ENCODE measurements around the gene SSR2. TPM values are rescaled to one million over a fixed set of nuclear protein-coding genes. Genes with fewer than 3 reads are reported as not detected.

SSR2 gene
- total RNA-seq, 1 experiment from 2014 or later: 198 TPM

DNA sequence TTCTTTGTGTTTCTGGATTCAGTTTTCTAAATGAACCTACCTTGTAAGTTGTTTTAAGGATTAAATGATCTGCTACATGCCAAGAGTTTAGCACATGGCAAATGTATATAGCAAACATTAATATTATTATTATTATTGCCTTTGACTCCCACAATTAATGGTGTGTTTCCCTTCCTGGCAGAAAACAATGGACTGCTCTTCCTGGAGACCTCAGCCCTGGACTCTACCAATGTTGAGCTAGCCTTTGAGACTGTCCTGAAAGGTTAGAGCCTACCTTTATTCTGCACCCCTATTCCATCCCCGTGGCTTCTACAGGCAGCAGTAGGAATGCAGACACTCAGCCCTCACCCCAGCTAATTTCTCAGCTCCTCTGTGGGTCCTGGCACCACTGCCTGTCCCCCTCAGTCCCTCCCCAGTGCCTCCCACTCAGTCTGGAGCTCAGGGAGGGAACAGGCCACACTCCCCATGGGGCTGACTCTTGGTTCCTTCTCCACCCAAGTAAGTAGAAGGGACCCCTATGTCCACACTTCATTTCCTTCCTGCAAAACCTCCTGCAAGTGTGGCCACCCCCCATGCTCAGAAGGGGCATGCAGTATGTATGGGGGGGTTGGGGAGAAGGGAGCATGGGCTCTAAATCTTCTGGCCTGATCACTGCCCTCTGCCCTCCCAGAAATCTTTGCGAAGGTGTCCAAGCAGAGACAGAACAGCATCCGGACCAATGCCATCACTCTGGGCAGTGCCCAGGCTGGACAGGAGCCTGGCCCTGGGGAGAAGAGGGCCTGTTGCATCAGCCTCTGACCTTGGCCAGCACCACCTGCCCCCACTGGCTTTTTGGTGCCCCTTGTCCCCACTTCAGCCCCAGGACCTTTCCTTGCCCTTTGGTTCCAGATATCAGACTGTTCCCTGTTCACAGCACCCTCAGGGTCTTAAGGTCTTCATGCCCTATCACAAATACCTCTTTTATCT lies 49.0 kb upstream of the SSR2 start:
- TF ChIP-seq, protein P1, sequence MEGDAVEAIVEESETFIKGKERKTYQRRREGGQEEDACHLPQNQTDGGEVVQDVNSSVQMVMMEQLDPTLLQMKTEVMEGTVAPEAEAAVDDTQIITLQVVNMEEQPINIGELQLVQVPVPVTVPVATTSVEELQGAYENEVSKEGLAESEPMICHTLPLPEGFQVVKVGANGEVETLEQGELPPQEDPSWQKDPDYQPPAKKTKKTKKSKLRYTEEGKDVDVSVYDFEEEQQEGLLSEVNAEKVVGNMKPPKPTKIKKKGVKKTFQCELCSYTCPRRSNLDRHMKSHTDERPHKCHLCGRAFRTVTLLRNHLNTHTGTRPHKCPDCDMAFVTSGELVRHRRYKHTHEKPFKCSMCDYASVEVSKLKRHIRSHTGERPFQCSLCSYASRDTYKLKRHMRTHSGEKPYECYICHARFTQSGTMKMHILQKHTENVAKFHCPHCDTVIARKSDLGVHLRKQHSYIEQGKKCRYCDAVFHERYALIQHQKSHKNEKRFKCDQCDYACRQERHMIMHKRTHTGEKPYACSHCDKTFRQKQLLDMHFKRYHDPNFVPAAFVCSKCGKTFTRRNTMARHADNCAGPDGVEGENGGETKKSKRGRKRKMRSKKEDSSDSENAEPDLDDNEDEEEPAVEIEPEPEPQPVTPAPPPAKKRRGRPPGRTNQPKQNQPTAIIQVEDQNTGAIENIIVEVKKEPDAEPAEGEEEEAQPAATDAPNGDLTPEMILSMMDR (IDR thresholded peaks at IDR 0.05; ENCODE audit: insufficient read depth in 1 of 2, low read depth in 1 of 2, low read length in 1 of 2, severe bottlenecking in 1 of 2, unreplicated experiment in 1 of 2): no peak
- H3K36me3 ChIP-seq (ENCODE audit: control insufficient read depth, insufficient read depth, low read length): peaks cover 4% of the 10 kb centered on the region; the same call in 1 of the 2 replicates
- Mint-ChIP-seq H3K27me3 (ENCODE audit: insufficient read depth, unreplicated experiment) (no peaks in the 10 kb centered on the region), H3K9me3 (ENCODE audit: unreplicated experiment) (no peaks in the 10 kb centered on the region), H3K36me3 (ENCODE audit: insufficient read depth, unreplicated experiment) (peaks cover 72% of the 10 kb centered on the region), H3K4me3 (ENCODE audit: unreplicated experiment) (no peak overlapping the region), H3K4me1 (ENCODE audit: low read depth, unreplicated experiment) (peaks cover 6% of the 10 kb centered on the region), H3K27ac (ENCODE audit: unreplicated experiment) (no peak overlapping the region)
- H3K4me3 ChIP-seq (ENCODE audit: low read depth, low read length): no peak overlapping the region
- DNase-seq: no peak
- no peaks in the 10 kb centered on the region for H3K4me1 ChIP-seq
- H3K27me3 ChIP-seq (replicated peaks; ENCODE audit: control insufficient read depth, insufficient read depth, low read length): no peaks in the 10 kb centered on the region
- POLR2A ChIA-PET: no interaction called here
- intact Hi-C loops (cut with micrococcal nuclease; ENCODE audit: unreplicated experiment): loop anchor here (5.0 kb wide), 1 partner anchor 62 kb away; no protein-coding TSS in a partner anchor
- CTCF ChIA-PET: no interaction called here
- BruUV-seq (replicated peaks): no TSS peak
- no peaks in the 10 kb centered on the region for H3K9me3 ChIP-seq

DNA sequence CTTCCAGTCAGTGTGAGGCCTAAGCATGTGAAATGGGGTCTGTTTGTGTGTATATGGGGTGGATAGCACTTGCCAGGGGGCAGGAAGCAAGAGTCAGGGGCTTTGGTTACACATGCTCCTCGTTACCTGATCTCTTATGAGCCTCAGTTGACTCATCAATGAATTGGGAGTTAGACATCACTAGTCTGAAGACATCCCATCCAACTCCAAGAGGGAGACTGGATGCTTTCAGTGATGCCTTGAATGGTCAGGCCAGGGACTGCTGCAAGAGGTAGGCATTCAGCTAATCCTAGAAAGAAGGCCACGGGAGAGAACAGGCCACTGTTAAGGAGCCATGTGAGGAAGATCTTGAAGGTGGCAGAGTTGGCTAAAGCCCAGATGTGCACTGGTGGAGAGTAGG lies 46.5 kb upstream of the SSR2 start:
- TF ChIP-seq, protein P1 (IDR thresholded peaks at IDR 0.05; ENCODE audit: insufficient read depth in 1 of 2, low read depth in 1 of 2, low read length in 1 of 2, severe bottlenecking in 1 of 2, unreplicated experiment in 1 of 2): no peak
- peaks cover 74% of the 10 kb centered on the region for H3K36me3 Mint-ChIP-seq (ENCODE audit: insufficient read depth, unreplicated experiment)

DNA sequence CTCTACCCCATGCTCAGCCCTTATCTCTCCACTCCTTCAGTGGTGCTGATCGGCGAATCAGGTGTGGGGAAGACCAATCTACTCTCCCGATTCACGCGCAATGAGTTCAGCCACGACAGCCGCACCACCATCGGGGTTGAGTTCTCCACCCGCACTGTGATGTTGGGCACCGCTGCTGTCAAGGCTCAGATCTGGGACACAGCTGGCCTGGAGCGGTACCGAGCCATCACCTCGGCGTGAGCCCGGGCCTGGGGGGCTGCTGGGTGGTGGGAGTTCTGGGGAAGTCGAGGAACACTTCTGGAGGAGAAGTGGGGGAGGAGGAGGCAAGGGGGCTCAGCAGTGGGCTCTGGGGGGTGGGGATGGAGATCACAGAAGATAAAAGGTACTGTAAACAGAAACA lies 45.1 kb upstream of the SSR2 start:
- intact Hi-C loops (cut with micrococcal nuclease; ENCODE audit: unreplicated experiment): loop anchor here (5.0 kb wide), 1 partner anchor 59 kb away; no protein-coding TSS in a partner anchor
- Mint-ChIP-seq H3K4me1 (ENCODE audit: low read depth, unreplicated experiment) (peaks cover 8% of the 10 kb centered on the region), H3K27me3 (ENCODE audit: insufficient read depth, unreplicated experiment) (no peaks in the 10 kb centered on the region), H3K4me3 (ENCODE audit: unreplicated experiment) (no peak overlapping the region), H3K9me3 (ENCODE audit: unreplicated experiment) (no peaks in the 10 kb centered on the region), H3K27ac (ENCODE audit: unreplicated experiment) (no peak overlapping the region), H3K36me3 (ENCODE audit: insufficient read depth, unreplicated experiment) (peaks cover 70% of the 10 kb centered on the region)
- BruUV-seq (replicated peaks): no TSS peak
- no peak overlapping the region for H3K4me3 ChIP-seq (ENCODE audit: low read depth, low read length)
- H3K27me3 ChIP-seq (replicated peaks; ENCODE audit: control insufficient read depth, insufficient read depth, low read length): no peaks in the 10 kb centered on the region
- H3K36me3 ChIP-seq (ENCODE audit: control insufficient read depth, insufficient read depth, low read length): peaks cover 3% of the 10 kb centered on the region; the same call in 1 of the 2 replicates
- ChIA-PET CTCF (interaction anchor here (0.7 to 1.1 kb wide), 9 partner anchors 40 to 435 kb away, joined by 3 to 8 read pairs (median 3); partner anchors contain the start of genes ARHGEF2 and KHDC4), POLR2A (no interaction called here)
- H3K9me3 ChIP-seq: no peaks in the 10 kb centered on the region
- TF ChIP-seq, protein P1 (IDR thresholded peaks at IDR 0.05; ENCODE audit: insufficient read depth in 1 of 2, low read depth in 1 of 2, low read length in 1 of 2, severe bottlenecking in 1 of 2, unreplicated experiment in 1 of 2): no peak
- no peak for DNase-seq
- H3K4me1 ChIP-seq: no peaks in the 10 kb centered on the region

More for the DNA sequence above, 46.5 kb upstream of the SSR2 start:
- BruUV-seq (replicated peaks): no TSS peak
- no peaks in the 10 kb centered on the region for H3K27me3 Mint-ChIP-seq (ENCODE audit: insufficient read depth, unreplicated experiment)
- no peak overlapping the region for H3K4me3 Mint-ChIP-seq (ENCODE audit: unreplicated experiment)
- intact Hi-C loops (cut with micrococcal nuclease; ENCODE audit: unreplicated experiment): loop anchor here (5.0 kb wide), 1 partner anchor 60 kb away; no protein-coding TSS in a partner anchor
- ChIA-PET CTCF (interaction anchor here (1.2 kb wide), 1 partner anchor 70 kb away, joined by 4 read pairs; no protein-coding TSS in a partner anchor), POLR2A (no interaction called here)
- Histone ChIP-seq H3K27me3 (replicated peaks; ENCODE audit: control insufficient read depth, insufficient read depth, low read length) (no peaks in the 10 kb centered on the region), H3K4me3 (ENCODE audit: low read depth, low read length) (no peak overlapping the region), H3K4me1 (no peaks in the 10 kb centered on the region), H3K9me3 (no peaks in the 10 kb centered on the region), H3K36me3 (ENCODE audit: control insufficient read depth, insufficient read depth, low read length) (peaks cover 4% of the 10 kb centered on the region; the same call in 1 of the 2 replicates)
- no peak overlapping the region for H3K27ac Mint-ChIP-seq (ENCODE audit: unreplicated experiment)
- peaks cover 2% of the 10 kb centered on the region for H3K4me1 Mint-ChIP-seq (ENCODE audit: low read depth, unreplicated experiment)
- no peaks in the 10 kb centered on the region for H3K9me3 Mint-ChIP-seq (ENCODE audit: unreplicated experiment)
- DNase-seq: no peak

All from Caco-2 (cell line).